D341Med (cell line): ENCODE data around the gene IL4R.
"Not testable (repeated sequence)": the region's sequence is repeated elsewhere in the genome, so short reads cannot be mapped to it uniquely, and the experiment has no call there.

ENCODE experiments used
- DNase-seq: peaks from one replicate; pipeline ENCODE4 v3.0.0; 2012; ENCODE audit warnings: low spot score

The IL4R gene

GRCh38 chr16:27313422-27314160, at the start of gene IL4R:
Gene IL4R, plus strand, starts transcription at chr16:27313974. Its CDS starts 26,230 bp downstream, at chr16:27340204.
- DNase-seq: peak; percentile 74

GRCh38 chr16:27264151-27264550, 49.6 kb upstream of the IL4R start:
- DNase-seq: no peak

GRCh38 chr16:27265982-27266381, 47.8 kb upstream of the IL4R start:
- DNase-seq: no peak

GRCh38 chr16:27267037-27267677, 46.6 kb upstream of the IL4R start:
- no peak for DNase-seq

GRCh38 chr16:27268376-27269299, 45.1 kb upstream of the IL4R start, which contains the start of gene NSMCE1:
Gene NSMCE1, minus strand, starts transcription at chr16:27268772. Its CDS starts 11,202 bp downstream, at chr16:27257570.
- peak; percentile 97 for DNase-seq

- DNase-seq: no peak
Observed at GRCh38 chr16:27269300-27270150, 44.2 kb upstream of the IL4R start.

- DNase-seq: no peak
Observed at GRCh38 chr16:27270349-27270748, 43.4 kb upstream of the IL4R start.

GRCh38 chr16:27272076-27272475, 41.7 kb upstream of the IL4R start:
- no peak for DNase-seq

- not testable (repeated sequence) for DNase-seq
Observed at GRCh38 chr16:27272697-27273096, 41.1 kb upstream of the IL4R start.

- DNase-seq: no peak
Observed at GRCh38 chr16:27273330-27273669, 40.5 kb upstream of the IL4R start.

- no peak for DNase-seq
Observed at GRCh38 chr16:27273670-27274423, 39.9 kb upstream of the IL4R start.

GRCh38 chr16:27274424-27274874, 39.3 kb upstream of the IL4R start:
- DNase-seq: not testable (repeated sequence)

- no peak for DNase-seq
Observed at GRCh38 chr16:27275394-27275793, 38.4 kb upstream of the IL4R start.

- no peak for DNase-seq
Observed at GRCh38 chr16:27281243-27281642, 32.5 kb upstream of the IL4R start.

- DNase-seq: no peak
Observed at GRCh38 chr16:27284865-27285675, 28.7 kb upstream of the IL4R start.

- no peak for DNase-seq
Observed at GRCh38 chr16:27285676-27286196, 28.0 kb upstream of the IL4R start.

GRCh38 chr16:27286451-27286850, 27.3 kb upstream of the IL4R start:
- no peak for DNase-seq

- DNase-seq: no peak
Observed at GRCh38 chr16:27287051-27287811, 26.5 kb upstream of the IL4R start.

GRCh38 chr16:27287887-27288286, 25.9 kb upstream of the IL4R start:
- DNase-seq: no peak
